Colonic mucosa (tissue), 4 donors: ENCODE measurements around the gene CMSS1. TPM values are rescaled to one million over a fixed set of nuclear protein-coding genes. Genes with fewer than 3 reads are reported as not detected.

Experiments used
- DNase-seq: peaks from one replicate; pipeline ENCODE4 v3.0.0-alpha.2; 2020
- H3K27ac ChIP-seq: fragments of 200-600 bp; one replicate; pipeline ENCODE4 v1.8.0; 2021
- H3K27me3 ChIP-seq: fragments of 200-600 bp; one replicate; pipeline ENCODE4 v1.8.0; 2021
- H3K36me3 ChIP-seq: fragments of 200-600 bp; one replicate; pipeline ENCODE4 v1.8.0; 2021
- H3K4me1 ChIP-seq: fragments of 200-600 bp; one replicate; pipeline ENCODE4 v1.8.0; 2021; ENCODE audit warnings: mild to moderate bottlenecking
- H3K4me3 ChIP-seq: fragments of 200-600 bp; one replicate; pipeline ENCODE4 v1.8.0; 2021
- H3K9ac ChIP-seq, 2 donors: one replicate each; pipeline ENCODE4 v1.7.0; 2013; ENCODE audit warnings: control low read depth in 2 of 2, low read depth in 2 of 2, low read length in 2 of 2
- H3K9me3 ChIP-seq: fragments of 200-600 bp; one replicate; pipeline ENCODE4 v1.8.0; 2021
- intact Hi-C: fragments of 100-400 bp; cut with DNase I; formaldehyde crosslinking; loops from one replicate; pipeline ENCODE4 v1.14.1; 2022
- total RNA-seq, 2 donors: library from RNA; stranded (reverse); fragmentation: NEBNext Ultra II Directional in 1 of 2; extraction: Animal tissue kit (Norgen Biotek cat#: 25700) in 1 of 2; gene quantifications; one replicate each; pipeline ENCODE4 v1.2.1, GENCODE V29; 2021
- TF ChIP-seq, protein P1 (sequence below): fragments of 200-600 bp; IDR thresholded peaks from one replicate; pipeline ENCODE4 v1.8.0; 2022; ENCODE audit warnings: antibody characterized with exemption, mild to moderate bottlenecking
- donor health status: healthy.
- donor health status: DM: no; HTN: no; CAD: no.
- donor health status: DM: no; HTN: no; CAD: no.

CMSS1 gene
- total RNA-seq, 2 donors from 2014 or later: 10.7 to 24.7 TPM

DNA sequence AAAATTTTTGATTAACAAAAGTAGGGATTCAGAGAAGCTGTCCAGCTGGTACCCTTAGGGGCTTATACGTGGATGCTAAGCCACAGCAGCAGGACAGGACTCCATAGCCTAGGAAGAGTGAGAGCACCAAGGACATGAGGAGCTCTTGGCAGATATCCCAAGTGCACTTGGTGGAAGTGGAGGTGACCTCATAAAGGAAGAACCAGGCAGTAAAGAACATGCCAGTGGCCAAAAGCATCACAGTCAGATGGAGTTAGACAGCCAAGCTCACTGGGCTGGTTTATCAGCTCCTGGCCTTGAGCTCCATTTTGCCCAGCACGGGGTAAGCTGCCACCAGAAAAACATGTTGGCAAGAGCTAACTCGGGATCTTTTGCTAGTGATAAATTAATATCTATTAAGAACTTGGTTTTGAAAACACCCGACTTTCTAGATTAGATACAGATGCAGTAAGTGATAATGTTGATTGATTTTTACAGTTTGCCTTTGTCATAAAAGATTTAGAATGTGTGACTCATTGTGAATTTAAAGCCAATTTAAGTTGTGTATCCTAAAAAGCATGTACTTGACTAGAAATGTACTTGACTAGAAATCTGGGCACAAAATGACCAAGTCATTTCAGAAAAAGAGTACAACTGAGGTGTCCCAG lies 108.0 kb downstream of the CMSS1 start:
- Histone ChIP-seq H3K9me3 (no peaks in the 10 kb centered on the region), H3K36me3 (no peaks in the 10 kb centered on the region), H3K4me3 (no peak overlapping the region), H3K27me3 (no peaks in the 10 kb centered on the region), H3K9ac (no peak overlapping the region), H3K27ac (no peak overlapping the region), H3K4me1 (peaks cover 6% of the 10 kb centered on the region)
- TF ChIP-seq, protein P1, sequence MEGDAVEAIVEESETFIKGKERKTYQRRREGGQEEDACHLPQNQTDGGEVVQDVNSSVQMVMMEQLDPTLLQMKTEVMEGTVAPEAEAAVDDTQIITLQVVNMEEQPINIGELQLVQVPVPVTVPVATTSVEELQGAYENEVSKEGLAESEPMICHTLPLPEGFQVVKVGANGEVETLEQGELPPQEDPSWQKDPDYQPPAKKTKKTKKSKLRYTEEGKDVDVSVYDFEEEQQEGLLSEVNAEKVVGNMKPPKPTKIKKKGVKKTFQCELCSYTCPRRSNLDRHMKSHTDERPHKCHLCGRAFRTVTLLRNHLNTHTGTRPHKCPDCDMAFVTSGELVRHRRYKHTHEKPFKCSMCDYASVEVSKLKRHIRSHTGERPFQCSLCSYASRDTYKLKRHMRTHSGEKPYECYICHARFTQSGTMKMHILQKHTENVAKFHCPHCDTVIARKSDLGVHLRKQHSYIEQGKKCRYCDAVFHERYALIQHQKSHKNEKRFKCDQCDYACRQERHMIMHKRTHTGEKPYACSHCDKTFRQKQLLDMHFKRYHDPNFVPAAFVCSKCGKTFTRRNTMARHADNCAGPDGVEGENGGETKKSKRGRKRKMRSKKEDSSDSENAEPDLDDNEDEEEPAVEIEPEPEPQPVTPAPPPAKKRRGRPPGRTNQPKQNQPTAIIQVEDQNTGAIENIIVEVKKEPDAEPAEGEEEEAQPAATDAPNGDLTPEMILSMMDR: no peak
- intact Hi-C loops: no loop called here
- peak; percentile 43 for DNase-seq

DNA sequence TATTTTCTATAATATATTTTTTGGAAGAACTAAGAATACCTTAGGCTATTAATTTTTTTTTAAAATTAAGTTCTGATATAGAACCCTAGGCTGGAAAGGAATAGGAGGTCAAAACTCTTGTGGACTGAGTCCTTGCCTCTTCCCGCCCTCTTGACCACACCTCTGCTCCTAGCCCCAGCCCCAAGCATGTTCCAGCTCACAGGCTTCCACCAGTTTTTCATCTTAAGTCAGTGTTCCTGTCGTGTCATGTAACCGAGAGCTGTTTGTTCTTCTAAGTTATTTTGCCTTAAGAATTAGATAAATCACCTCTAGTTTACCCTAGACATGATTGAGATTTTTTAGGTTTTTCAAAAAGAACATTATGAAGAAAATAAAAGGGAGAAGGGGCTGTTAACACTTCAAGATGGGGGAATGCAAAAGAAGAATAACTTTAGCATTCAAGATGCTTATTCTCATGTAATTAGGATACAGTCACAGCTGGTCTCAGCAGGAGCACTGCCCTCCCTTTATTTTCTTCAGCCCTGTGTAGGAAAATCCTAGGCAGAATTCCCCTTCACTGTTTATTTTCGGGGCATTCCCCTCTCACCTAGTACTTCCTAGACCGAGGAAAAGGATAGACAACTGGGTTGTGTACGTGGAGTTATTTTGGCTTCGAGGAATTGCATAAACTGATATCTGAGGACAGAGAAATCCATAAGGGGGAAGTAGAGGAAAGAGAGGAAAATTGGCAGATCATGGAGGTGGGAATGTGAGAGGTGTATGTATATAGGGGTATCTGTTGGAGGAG lies 110.2 kb downstream of the CMSS1 start:
- TF ChIP-seq, protein P1: no peak
- Histone ChIP-seq H3K9me3 (no peaks in the 10 kb centered on the region), H3K4me3 (no peak overlapping the region), H3K36me3 (no peaks in the 10 kb centered on the region), H3K9ac (no peak overlapping the region), H3K4me1 (peaks cover 6% of the 10 kb centered on the region), H3K27me3 (no peaks in the 10 kb centered on the region), H3K27ac (no peak overlapping the region)
- DNase-seq: no peak
- intact Hi-C loops: no loop called here

DNA sequence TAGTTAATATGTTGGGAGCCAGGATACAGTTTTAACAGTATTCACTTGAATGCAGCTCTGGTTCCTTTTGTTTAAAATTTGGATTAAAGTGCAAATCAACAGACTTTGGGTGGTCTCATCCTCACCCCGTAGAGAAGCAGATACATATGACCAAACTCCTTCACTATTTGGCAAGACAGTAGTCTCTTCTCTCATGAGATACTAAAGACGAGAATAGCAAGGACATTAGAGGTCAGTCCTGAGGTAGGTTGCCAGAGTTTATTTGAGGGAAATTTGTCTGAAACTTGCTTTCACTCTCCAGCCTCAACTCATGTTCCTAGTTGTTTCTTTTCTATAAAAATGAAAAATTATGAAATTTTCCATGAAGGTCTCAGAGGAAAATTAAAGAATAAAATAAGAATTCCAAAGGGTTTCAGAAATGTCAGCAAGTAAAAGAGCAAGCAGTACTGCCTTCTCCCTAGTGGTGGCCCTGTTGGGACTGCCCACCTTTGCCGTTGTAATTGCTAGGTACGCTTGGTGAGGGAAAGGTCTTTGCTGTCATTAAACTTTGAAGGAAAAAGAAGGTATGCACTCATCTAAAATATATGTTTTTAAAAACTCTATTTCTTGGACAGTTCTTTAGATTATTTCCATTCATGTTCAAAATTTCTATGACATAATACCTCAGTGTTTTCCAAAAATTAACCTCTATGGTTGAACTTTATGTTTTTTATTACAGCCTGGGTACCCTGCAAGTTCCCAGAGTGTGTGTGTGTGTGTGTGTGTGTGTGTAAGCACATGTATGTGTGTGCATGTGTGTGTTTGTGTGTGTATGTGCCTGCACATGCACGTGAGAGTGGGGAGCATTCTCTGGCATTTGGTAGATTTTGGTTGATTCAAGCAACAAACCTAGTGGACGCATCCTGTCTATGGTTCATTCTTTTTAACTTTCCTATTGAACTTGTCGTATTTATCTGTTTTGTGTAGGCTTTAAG lies 111.4 kb downstream of the CMSS1 start:
- no peak overlapping the region for H3K4me3 ChIP-seq
- DNase-seq: no peak
- intact Hi-C loops: no loop called here
- no peaks in the 10 kb centered on the region for H3K36me3 ChIP-seq
- peak overlapping the region; percentile 21 for H3K27ac ChIP-seq
- H3K9me3 ChIP-seq: no peaks in the 10 kb centered on the region
- no peak overlapping the region for H3K9ac ChIP-seq
- H3K4me1 ChIP-seq: peaks cover 6% of the 10 kb centered on the region
- no peaks in the 10 kb centered on the region for H3K27me3 ChIP-seq
- TF ChIP-seq, protein P1: no peak

DNA sequence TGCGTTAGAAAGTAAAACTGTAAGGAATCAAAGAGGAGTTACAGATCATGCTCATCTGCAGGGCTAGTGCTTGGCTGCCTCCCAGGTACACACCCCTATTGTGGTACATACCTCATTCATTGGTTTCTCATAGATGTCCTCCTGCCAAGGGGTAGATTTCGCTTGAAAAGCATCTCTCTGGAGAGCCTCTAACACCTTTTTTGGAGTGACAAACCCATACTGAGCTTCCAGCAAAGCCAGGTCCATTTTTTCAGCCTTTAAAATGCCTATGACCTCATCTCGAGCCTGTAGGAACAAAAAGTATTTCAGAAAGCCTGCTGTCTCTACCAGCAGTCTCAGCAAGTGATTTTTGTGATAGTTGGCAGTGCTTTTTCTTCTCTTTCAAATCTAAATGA lies 112.1 kb downstream of the CMSS1 start:
- TF ChIP-seq, protein P1: no peak
- H3K36me3 ChIP-seq: no peaks in the 10 kb centered on the region
- no peaks in the 10 kb centered on the region for H3K27me3 ChIP-seq
- H3K9ac ChIP-seq: no peak overlapping the region
- H3K4me1 ChIP-seq: peaks cover 6% of the 10 kb centered on the region
- no peaks in the 10 kb centered on the region for H3K9me3 ChIP-seq
- H3K4me3 ChIP-seq: no peak overlapping the region
- DNase-seq: no peak
- intact Hi-C loops: no loop called here
- peak overlapping the region; percentile 21 for H3K27ac ChIP-seq

DNA sequence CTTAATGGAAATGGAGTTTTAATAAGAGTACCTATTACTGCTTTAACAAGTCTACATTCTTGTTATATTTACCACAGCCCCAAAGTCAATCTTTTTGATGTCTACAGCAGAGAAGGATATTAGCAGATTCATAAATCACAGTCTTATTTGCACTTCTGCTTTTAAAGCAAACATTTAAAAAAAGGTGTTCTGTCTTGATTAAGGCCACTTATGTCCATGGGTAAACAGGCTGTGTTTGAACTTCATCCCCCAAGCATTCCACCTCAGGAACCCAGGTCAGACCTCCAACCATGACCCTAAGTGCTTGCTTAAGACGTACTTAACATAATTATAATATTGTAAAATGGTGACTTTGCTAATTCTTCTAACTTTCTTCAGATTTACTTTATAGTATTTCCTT lies 113.4 kb downstream of the CMSS1 start:
- Histone ChIP-seq H3K9me3 (no peaks in the 10 kb centered on the region), H3K36me3 (no peaks in the 10 kb centered on the region), H3K9ac (no peak overlapping the region), H3K27me3 (no peaks in the 10 kb centered on the region), H3K4me3 (no peak overlapping the region), H3K4me1 (peaks cover under 1% of the 10 kb centered on the region), H3K27ac (no peak overlapping the region)
- no peak for DNase-seq
- intact Hi-C loops: no loop called here
- TF ChIP-seq, protein P1: no peak
